NCI-H2107 treated with DMSO at 0.1 percent for 48 hours (cell line): ENCODE results near the gene ITK.
"Not testable (repeated sequence)": the region's sequence is repeated elsewhere in the genome, so short reads cannot be mapped to it uniquely, and the experiment has no call there.

Source experiments
- DNase-seq: peaks from one replicate; lab custom pipeline; 2025; ENCODE audit not compliant: unreplicated experiment; lab: John Stamatoyannopoulos, UW

The ITK gene

DNA sequence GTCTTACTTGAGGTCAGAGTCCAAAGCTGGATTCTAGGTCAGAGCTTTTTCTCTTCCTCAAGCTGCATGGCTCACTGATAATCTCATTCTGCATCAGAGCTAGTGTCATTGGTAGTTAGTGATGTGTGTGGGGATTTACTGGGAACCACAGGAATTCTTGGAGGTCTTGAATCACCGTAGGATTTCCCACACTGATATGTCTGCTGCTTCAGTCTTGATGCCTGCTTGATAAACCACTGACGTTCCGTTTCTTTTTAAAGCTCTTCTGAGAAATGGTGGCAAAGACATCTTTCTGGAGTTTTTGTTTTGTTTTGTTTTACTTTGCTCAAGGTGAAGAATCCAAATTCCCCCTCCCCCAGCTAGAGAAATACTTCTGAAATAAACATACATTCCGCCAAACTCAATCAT is 13.4 kb upstream of the ITK start:
- DNase-seq: no peak

DNA sequence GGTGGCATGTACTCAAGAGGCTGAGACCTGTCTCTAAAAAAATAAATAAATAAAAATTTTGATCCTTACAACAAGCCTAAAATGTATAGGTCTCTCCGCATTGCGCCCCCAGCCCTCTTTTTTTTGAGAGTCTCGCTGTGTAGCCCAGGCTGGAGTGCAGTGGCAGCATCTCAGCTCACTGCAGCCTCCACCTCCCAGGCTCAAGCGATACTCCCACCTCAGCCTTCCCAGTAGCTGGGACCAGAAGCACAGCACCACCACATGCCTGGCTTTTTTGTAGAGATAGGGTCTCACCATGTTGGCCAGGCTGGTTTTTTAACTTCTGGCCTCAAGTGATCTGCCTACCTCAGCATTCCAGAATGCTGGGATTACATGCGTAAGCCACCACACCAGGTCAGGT is 12.4 kb upstream of the ITK start:
- no peak for DNase-seq

DNA sequence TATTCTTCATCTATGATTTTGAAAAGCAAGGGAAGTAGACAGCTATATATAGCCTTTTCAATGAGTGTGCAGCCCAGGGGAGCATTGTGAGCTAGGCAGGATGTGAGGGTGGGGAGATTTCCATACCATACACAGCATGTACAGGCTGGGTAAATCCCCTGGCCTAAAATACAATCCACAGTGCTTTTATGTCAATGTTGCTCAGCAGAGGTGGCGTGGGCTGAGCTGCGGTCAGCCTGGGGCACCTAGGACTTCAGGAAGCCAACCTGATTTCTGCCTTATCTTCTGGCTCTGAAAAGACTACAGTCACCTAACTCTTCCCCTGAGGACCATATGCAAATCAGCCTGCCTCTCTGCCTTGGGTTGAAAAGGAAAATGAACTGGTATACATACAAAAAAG is 8.2 kb upstream of the ITK start:
- DNase-seq: no peak

DNA sequence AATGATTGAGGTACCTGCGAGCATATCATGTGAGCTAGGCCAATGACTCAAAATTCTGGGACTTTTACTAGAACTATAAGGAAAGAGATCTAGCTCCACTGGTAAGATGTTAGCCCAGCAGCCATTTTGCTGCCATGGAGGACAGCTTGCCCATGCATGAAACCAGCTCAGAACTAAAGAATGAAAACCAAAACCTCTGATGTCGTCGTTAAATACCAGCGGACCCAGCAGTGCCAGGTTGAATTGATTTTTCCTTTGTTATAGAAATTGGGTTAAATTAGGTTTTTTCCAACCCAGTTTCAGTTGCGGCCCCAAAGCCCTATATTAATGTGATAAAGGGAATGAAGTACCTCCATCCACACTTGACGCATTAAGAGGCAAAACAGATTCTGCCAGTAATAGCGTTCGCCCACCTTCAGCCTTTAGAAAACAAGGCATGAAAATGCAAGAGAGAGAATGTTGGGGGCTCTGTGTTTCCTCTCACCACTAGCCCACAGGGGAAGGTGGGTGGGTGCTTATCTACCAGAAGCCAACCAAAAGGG is 5.5 kb upstream of the ITK start:
- DNase-seq: no peak

DNA sequence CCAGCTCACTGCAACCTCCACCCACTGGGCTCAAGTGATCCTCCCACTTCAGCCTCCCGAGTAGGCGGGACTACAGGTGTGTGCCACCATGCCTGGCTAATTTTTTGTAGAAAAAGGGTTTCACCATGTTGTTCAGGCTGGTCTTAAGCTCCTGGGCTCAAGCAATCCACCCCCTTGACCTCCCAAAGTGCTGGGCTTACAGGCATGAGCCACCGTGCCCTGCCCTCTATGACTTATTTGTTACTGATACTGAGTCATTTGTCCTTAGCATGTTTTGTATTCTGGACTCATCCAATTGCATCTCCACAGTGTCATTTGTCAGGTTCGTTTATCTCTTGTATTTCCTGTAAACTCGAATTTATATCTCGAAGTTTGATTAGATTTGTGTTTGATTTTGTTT is 2.7 kb upstream of the ITK start:
- DNase-seq: no peak

DNA sequence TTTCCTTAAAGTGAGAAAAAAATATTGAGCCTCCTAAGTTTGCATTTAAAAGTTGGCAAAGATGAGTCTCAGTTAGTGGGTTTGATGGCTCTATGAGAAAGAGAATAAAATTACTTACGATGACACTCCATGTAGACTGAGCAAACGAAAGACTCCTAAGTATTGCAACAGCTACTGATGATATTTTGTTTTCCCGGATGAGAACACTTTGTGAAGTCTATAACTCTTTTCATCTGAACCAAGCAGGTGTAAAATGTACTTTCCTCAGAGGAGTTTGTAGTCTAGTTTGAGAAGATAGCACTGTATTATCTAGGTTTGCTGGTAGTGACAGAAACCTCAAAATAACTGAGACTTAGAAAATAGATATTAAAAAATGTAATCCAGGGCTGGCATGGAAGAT is 1.7 kb upstream of the ITK start:
- DNase-seq: no peak

DNA sequence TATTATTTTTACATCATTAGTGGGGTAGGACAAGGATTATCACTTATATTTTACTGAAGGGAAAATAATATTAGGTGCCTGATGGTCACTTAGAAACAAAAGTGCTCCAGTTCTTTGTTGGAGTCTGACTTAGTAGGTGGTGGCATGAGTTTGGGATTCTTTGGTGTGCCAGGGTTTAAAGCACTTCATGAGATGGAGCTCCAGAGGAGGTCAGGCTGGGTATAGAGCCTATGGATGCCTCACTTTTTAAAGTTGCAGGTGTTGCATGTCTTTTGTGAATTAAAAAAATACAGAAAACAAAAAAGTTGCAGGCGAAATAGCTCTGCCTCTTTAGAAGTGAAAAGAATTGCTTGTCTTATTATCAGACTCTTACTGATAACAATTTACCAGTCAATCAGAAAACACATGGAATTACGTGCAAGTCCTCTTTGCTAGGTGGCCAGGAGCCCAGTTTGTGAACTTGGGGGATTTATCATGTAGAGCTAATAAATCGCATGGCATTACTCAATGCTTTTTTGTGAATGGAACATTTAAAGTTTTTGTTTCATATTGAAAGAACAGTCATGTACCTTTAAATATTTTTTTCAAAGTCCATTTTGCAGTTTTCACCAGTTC is 1.6 kb downstream of the ITK start:
- DNase-seq: no peak

DNA sequence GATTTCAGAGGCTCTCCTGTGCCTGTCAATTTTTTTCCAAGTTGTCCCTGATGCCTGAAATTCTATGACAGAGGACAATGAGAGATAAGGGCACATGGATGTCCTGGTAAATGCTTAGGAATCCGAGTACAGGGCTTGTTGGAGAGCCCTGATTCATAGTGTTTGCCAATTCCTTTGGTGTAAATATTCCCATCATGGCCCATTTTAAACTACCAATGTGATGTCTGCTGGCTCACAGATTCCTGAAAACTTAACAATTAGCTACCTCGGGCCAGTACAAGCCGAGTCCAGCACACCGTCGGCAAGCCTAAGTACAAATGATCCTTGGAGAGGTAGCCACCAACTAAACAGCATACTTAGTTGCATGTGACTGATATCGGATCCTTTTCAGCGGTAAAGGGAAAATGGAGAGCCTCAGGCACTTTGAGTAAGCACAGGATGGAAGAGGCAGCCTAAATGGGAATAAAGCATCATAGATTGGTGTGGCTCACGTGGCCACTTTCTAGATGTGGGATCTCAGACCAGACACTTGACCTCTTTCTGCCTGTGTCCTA is 3.6 kb downstream of the ITK start:
- no peak for DNase-seq

DNA sequence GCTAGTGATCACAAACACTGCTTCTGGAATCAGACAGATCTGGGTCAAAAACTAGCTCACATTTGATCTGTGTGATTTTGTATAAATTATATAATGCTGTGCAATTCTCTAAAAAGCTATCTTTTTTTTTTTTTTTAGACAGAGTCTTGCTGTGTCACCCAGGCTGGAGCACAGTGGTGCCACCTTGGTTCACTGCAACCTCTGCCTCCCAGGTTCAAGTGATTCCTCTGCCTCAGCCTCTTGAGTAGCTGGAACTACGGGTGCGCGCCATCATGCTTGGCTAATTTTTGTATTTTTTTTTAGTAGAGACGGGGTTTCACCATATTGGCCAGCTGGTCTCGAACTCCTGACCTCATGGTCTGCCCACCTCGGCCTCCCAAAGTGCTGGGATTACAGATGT is 4.5 kb downstream of the ITK start:
- DNase-seq: not testable (repeated sequence)

DNA sequence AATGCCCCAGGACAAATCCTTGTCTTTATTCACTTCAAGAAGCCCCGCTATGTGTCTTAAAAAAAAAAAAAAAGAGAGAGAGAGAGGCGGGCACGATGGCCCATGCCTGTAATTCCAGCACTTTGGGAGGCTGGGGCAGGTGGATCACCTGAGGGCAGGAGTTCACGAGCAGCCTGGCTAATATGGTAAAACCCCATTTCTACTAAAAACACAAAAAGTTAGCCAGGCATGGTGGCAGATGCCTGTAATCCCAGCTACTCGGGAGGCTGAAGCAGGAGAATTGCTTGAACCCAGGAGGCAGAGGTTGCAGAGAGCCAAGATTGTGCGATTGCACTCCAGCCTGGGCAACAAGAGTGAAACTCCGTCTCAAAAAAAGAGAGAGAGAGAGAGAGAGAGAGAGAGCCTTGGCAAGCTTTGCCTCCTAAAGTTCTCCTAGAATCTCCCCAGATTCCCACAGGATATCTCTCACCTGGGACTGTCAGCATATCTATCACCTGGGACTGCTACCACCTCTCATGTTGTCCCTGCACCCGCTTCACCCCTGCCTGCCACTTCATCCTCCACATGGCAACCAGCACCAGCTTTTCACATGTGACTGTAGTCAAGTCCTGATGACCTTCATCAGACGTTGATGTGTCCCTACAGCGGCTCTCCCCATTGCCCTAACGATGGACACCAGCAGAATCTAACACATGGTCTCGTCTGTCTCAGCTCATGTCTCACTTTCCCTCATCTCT is 5.8 kb downstream of the ITK start:
- DNase-seq: no peak

DNA sequence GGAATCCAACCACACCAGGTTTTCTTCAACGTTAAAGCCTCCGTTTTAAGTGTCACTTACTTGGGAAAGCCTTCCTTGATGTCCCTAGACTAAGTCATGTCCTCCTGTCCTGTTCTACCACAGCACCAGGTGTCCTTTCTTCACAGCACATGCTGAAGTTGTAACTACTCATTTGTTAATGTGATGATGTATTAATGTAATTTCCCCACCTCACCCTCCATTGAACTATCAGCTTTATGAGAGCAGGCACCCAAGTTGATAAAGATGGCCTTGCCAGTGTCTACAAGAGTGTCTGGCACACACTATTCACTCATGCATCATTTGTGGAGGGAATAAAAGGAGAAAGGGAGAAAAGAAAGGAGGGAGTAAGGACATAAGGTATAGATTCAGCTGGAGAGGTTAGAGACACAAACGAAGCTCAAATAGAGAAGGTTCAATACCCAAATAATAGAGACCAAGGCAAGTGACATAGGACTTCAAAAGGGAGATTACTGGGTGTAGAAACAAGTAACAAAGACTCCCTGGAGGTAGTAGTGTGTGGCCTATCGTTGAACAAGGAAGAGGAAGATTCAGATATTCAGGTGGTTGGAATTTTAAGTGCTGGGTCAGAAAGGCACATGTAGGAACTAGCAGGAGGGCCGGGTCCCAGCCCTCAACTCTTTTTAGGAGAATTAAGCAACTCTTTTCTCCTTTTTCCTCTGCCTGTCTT is 6.6 kb downstream of the ITK start:
- DNase-seq: no peak

DNA sequence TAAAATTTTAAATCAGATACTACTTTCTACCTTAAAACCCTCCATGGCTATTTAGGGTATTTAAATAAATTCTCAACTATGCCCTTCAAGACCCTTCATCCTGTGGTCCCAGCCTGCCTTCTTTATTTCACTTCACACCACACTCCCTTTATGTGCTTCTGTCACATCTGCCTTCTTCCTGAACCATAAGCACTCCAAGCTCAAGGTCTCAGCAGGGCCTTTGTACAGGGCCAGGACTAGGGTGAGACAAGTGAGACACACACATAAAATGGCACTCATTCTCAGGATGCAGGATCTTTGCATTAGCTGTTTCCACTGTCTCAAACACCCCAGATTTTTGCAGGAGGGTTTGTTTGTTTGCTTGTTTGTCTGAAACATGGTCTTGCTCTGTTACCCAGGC is 7.6 kb downstream of the ITK start:
- no peak for DNase-seq

DNA sequence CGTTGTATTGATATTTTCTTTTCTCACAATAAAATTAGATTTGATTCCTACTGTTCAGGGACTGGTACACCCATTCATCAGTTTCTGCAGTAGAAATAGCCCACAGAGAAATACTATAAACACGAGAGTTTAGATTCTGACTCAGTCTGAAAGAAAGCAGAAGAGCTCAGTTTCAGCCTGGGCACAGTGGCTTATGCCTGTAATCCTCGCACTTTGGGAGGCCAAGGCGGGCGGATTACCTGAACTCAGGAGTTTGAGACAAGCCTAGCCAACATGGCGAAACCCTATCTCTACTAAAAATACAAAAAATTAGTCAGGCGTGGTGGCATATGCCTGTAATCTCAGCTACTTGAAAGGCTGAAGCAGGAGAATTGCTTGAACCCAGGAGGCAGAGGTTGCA is 8.6 kb downstream of the ITK start:
- no peak for DNase-seq

DNA sequence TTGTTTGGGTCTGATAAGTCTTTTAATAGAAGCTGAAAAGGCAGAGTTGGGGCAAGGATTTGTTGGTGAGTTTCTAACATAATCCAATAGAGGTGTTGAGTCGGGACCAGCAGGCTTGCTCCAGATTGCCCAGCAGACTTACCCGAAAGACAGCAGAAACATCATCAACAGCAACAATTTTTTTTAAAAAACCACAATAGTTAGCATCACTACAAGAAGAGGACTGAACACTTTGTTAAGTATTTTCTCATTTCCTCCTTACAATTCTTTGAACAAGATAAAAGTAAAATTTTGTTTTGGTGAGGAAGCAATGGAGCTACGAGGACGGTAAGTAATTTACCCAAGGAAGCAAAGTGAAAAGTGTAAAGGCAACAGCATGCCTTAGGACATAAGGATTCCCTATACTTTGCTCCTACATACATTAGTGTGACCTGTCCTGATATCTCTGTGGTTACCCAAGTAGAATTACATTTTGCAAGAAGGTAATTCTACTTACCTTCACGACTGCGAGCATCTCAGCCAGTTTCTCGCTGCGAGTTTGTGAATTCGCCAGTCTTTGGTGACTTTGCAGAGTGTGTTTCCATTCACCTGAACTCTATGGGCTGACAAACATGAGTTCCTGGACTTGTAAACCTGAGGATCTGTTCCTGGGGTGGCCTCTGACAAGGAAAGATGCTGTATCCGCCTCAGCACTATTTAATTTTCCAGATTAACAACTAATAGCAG is 13.2 kb downstream of the ITK start:
- DNase-seq: no peak

DNA sequence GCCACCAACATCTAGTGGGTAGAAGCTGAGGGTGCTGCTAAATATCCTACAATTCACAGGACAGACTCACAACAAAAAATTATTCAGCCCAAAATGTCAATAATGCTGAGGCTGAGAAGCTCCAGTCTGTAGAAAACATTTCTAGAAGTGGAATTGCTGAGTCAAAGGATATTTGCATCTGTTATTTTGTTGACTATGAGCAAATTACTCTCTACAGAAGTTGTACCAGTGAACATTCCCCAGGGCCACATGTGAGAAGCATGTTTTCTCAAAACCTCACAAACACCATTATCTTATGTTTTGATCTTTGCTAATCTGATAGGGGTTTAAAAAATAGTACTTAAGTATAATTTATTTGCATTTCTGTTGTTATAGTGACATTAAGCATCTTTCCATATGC is 15.4 kb downstream of the ITK start:
- DNase-seq: no peak

DNA sequence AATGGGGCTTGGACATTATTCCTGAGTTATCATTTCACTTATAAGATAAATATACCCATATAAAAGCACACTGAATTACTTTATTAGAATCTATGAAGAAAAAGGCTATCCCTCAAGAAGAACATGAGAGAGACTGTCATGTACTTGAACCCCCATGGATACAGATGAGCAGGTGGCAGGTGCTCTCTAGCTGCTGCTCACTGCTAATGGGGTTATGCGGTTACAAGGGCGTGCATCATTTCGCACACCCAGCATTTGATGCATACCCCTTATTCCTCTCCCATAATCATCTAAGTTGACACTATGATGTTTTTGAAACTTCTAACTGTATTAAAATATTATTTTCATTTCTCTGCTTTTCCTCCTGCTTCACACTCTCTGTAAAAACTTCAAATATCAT is 16.4 kb downstream of the ITK start:
- DNase-seq: no peak

DNA sequence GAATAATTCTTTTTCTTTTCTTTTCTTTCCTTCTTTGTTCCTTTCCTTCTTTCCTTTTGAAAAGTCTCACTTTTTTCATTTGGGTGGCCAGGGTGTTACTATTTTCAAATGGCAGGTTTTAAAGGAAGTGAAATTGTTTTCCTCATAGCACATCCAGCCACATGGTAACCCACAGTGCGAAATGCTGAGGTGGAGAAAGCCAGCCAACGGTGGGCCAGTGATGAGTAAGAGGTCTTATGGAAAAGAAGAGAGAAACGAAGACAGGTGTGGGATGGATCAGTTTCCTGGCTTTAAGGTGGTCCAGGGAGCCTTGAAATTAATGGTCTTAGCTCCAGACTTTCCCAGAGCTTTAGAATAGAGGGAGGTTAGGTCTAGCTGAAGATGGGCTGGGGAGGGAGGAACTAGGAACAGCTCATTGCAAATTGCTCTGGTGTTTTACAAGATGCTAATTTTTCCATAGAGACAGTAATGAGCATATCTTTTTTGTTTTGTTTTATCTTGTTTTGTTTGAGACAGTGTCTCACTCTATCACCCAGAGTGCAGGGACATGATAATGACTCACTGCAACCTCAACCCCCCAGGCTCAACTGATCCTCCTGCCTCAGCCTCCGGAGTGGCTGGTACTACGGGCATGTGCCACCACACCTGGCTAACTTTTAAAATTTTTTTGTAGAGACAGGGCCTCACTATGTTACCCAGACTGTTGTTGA is 17.8 kb downstream of the ITK start:
- no peak for DNase-seq

DNA sequence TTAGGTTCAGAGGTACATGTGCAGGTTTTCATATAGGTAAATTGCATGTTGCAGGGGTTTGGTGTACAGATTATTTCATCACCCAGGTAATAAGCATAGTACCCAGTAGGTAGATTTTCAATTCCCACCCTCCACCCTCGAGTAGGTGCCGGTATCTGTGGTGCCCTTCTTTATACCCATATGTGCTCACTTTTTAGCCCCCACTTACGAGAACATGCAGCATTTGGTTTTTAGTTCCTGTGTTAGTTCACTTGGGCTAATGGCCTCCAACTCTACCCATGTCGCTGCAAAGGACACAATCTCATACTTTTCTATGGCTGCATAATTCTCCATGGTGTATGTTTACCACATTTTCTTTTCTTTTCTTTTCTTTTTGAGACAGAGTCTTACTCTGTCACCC is 21.2 kb downstream of the ITK start:
- no peak for DNase-seq

DNA sequence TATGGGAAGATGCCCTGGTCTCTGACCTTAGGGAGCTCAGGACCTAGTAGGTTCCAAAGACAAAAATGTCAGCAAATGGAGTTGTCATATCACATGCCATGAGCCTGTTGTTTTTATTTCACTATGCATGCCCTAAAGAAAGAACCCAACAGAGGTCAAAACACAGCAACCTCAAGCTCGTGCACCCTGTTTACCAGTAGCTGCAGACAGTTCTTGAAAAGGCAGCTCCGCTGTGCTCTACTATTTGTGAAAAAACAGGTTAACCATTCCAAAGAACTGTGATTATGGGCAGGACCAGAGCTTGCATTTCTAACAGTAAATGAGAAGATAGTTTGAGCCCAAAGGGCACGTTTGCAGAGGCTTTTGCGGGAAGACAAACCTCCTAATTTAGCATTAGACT is 22.8 kb downstream of the ITK start:
- no peak for DNase-seq

DNA sequence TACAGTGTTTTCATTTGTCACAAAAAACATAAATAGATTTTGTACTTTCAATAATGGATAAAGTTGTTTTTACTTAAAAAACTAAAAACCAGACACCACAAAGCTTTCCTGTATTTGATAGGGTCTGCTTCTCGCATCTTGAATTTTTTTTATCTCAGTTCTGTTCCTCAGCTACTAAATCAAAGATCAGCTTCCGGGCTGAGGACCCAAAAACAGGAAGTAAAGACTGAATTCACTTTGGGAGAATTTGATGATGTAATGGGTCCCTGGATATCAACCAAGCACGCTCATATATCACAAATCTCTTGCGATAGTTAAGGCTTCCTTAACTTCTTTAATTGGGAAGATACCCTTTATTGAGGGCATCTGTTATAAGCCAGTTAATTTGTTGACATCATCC is 24.1 kb downstream of the ITK start:
- DNase-seq: no peak

DNA sequence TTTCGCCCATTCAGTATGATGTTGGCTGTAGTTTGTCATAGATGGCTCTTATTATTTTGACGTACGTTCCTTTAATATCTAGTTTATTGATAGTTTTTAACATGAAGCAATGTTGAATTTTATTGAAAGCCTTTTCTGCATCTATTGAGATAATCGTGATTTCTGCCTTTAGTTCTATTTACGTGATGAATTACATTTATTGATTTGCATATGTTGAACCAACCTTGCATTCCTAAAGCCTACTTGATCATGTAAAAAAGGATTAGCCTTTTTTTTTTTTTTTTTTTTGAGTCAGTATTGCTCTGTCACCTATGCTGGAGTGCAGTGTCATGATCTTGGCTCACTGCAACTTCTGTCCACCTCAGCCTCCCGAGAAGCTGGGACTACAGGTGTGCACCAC is 25.1 kb downstream of the ITK start:
- no peak for DNase-seq
